ENCODE measurements around the gene COMMD6.

The COMMD6 gene

GRCh38 chr13:75547917-75548316 is 10.3 kb upstream of the COMMD6 start:
- no peak for TF ChIP-seq CTCF (IDR thresholded peaks at IDR 0.05)

- no peak for TF ChIP-seq CTCF (IDR thresholded peaks at IDR 0.05)
These were observed 7.2 kb upstream of the COMMD6 start for GRCh38 chr13:75544681-75545330.

- TF ChIP-seq CTCF (IDR thresholded peaks at IDR 0.05): no peak
These were observed 4.3 kb upstream of the COMMD6 start for GRCh38 chr13:75541961-75542360.

- TF ChIP-seq CTCF (IDR thresholded peaks at IDR 0.05): no peak
These were observed 3.6 kb upstream of the COMMD6 start for GRCh38 chr13:75541287-75541686.

GRCh38 chr13:75533861-75534260 is 3.8 kb downstream of the COMMD6 start:
- TF ChIP-seq CTCF (IDR thresholded peaks at IDR 0.05): no peak

- no peak for TF ChIP-seq CTCF (IDR thresholded peaks at IDR 0.05)
These were observed 7.1 kb downstream of the COMMD6 start for GRCh38 chr13:75530549-75530961.

- no peak for TF ChIP-seq CTCF (IDR thresholded peaks at IDR 0.05)
These were observed 15.7 kb downstream of the COMMD6 start for GRCh38 chr13:75521956-75522355.
